NCI-H82 treated with DMSO at 0.1 percent for 48 hours (cell line): ENCODE data around the gene DNAH2.

ENCODE experiments used
- DNase-seq: peaks from one replicate; lab custom pipeline; 2025; ENCODE audit not compliant: unreplicated experiment; lab: John Stamatoyannopoulos, UW

The DNAH2 gene, protein sequence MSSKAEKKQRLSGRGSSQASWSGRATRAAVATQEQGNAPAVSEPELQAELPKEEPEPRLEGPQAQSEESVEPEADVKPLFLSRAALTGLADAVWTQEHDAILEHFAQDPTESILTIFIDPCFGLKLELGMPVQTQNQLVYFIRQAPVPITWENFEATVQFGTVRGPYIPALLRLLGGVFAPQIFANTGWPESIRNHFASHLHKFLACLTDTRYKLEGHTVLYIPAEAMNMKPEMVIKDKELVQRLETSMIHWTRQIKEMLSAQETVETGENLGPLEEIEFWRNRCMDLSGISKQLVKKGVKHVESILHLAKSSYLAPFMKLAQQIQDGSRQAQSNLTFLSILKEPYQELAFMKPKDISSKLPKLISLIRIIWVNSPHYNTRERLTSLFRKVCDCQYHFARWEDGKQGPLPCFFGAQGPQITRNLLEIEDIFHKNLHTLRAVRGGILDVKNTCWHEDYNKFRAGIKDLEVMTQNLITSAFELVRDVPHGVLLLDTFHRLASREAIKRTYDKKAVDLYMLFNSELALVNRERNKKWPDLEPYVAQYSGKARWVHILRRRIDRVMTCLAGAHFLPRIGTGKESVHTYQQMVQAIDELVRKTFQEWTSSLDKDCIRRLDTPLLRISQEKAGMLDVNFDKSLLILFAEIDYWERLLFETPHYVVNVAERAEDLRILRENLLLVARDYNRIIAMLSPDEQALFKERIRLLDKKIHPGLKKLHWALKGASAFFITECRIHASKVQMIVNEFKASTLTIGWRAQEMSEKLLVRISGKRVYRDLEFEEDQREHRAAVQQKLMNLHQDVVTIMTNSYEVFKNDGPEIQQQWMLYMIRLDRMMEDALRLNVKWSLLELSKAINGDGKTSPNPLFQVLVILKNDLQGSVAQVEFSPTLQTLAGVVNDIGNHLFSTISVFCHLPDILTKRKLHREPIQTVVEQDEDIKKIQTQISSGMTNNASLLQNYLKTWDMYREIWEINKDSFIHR (N-terminal part only)

DNA sequence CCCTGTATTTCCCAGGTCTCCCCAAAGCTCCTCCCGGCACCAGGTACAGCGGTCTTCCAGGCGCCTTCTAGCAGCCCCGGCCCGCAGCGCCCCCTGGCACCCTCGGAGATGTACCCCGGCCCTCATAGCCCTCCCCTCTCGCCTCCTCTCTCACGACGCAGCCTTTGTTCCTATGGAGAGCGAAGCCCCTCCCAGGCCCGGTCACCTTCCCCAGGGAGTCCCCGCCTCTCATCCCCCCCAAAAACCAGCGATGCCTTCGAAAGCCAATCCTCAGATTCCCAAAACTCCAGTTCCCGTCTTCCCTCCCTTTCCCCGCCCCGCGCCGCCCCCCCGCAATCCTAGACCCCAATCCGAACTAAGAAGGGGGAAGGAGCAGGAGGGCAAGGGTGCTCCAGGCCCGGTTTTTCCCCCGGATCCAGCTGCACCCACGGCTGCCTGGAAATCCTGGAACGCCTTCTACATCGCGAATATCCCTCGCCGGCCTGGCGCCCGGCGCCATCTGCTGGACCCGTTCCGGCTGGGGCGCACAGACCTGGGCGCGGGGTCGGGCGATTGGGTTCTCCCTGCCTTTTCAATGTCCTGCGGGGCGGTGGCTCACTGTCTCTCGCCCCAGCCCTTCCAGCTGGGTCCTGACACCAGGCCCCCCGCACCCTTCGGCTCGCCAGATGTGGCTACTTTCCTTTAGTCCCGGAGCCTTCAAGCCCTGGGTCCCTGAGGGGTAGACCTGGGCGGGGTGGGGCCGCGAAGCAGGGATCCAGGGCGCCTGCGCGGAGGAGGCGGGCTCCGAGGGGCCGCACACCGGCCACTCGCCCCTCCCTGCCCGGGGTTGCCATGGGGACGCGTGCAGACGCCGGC lies at the start of gene DNAH2:
TSS of gene DNAH2 (plus strand) at position 844 of the 855 bp plus-strand sequence. CDS start 1,991 bp downstream, outside the sequence.
- DNase-seq = peak; percentile 98

DNA sequence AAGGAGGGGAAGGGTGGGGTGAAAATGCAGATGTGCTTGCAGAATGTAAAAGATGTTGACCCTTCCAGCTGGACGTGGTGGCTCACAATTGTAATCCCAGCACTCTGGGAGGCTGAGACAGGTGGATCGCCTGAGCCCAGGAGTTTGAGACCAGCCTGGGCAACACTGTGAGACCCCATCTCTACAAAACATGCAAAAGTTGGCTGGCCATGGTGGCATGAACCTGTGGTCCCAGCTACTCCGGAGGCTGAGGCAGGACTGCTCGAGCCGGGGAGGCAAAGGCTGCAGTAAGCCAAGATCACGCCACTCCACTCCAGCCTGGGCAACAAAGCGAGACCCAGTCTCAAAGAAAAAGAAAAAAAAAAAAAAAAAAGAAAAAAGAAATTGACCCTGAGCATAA lies 49.1 kb upstream of the DNAH2 start:
- DNase-seq = no peak

DNA sequence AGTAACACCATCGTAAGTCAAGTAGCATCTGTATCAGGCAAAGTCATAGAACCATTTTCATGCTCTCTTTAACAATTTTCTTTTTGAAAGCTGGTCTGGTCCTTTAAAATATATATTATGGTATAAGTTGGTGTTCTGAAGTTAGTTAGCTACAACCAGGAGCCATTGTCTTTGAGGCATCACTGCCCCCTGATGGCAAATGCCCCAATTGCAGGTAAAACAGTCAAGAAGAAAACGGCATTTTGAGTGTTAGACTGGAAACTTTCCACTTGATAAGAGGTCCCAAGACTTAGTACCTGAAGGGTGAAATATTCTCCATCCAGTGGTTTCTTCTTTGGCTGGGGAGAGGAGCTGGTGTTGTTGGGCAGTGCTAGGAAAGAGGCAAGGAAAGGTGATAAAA lies 44.3 kb upstream of the DNAH2 start:
- DNase-seq = no peak

DNA sequence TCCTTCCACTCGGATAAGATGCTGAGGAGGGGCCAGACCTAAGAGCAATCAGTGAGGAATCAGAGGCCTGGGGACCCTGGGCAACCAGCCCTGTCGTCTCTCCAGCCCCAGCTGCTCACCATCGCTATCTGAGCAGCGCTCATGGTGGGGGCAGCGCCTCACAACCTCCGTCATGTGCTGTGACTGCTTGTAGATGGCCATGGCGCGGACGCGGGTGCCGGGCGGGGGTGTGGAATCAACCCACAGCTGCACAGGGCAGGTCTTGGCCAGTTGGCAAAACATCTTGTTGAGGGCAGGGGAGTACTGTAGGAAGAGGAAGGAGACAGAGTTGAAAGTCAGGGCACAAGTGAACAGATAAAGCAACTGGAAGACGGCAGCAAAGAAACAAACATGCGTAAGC lies 42.6 kb upstream of the DNAH2 start:
- DNase-seq = no peak

DNA sequence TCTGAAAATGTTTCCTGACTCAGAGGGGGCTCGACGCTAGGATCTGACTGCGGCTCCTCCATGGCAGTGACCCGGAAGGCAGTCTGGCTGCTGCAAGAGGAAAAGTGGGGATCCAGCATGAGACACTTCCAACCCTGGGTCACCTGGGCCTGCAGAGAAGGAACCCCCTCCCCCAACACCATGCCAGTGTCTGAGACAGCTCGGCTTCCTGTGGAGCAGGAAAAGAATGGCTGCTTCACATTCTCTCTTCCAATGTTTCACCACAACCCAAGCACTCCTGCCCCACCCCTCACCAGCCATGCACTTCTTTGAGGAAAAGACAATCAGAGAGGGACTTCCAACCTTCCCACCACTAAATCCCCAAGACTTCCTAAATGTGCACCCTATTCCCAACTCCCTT lies 41.0 kb upstream of the DNAH2 start:
- DNase-seq = no peak

DNA sequence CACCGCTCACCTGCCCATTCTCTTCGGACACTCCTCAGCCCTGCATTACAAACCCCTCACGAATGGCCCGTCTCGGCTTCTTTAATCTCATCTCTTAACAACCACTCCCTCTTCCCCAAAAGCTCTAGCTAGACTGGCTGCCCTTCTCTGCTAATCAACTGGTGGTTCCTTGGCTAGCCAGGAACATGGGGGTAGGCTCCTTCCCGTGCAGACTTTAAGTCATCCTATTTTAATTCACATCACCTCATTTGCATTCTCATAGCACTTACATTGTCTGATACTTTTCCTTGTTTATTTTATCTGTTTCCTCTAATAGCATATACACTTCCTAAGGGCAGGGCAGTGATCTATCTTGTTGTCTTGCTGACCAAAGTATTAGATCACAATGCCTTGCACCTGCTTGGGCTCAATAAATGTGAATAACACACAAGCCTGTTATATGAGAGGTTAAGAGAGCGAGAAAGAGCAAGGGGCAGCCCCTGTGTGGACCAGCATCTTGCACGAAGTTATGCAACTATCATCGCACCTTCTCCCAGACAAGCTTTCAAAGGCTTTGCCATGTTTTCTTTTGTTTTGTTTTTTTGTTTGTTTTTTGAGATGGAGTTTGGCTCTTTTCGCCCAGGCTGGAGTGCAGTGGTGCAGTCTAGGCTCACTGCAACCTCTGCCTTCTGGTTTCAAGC lies 40.0 kb upstream of the DNAH2 start:
- DNase-seq = no peak

DNA sequence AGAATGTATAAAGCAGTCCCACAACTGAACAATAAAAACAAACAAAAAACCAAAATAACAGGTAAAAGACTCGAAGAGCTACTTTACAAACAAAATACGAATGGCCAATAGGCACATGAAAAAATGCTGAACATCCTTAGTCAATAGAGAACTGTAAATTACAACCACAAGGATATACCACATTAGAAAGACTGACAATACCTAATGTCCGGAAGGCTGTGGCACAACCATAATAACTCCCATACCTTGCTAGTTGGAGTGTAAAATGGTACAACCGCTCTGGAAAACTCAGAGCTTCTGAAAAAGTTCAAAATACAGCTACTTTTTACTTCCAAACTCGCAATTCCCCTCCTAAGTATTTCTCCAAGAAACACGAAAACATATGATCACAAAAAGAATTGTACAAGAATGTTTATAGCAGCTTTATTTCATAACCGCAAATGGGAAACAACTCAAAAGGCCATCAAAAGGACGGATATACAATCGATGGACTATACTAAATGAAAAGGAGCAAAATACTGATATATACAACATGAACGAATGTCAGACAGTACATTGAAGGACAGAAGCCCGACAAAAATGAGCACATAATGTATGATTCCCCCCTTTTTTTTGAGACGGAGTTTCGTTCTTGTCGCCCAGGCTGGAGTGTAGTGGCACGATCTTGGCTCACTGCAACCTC lies 32.6 kb upstream of the DNAH2 start:
- no peak for DNase-seq

DNA sequence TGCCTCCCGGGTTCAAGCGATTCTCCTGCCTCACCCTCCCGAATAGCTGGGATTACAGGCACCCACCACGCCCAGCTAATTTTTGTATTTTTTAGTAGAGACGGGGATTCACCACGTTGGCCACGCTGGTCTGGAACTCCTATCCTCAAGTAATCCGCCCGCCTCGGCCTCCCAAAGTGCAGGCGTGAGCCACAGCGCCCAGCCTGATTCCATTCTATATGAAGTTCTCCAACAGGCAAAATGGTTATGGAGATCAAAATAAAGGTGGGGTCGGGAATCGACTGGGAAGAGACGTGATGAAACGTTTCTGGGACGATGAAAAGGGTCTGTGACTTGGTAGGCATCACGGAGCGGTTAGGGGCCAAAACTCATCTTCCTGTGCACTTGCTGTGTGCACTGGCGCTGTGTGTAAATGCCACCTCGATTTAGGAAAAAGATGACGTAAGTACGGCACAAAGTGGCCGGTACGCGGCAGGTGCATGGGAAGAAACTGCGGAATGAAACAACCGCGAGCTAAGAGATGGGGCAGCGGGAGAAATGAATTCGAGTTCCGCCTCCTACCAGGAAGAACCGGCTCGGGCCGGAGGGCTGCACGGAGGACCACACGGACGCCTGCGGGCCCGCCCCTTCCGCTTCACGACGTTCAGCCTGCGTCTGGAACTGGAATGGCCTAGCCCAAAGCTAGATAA lies 31.9 kb upstream of the DNAH2 start:
- DNase-seq = peak; percentile 96

DNA sequence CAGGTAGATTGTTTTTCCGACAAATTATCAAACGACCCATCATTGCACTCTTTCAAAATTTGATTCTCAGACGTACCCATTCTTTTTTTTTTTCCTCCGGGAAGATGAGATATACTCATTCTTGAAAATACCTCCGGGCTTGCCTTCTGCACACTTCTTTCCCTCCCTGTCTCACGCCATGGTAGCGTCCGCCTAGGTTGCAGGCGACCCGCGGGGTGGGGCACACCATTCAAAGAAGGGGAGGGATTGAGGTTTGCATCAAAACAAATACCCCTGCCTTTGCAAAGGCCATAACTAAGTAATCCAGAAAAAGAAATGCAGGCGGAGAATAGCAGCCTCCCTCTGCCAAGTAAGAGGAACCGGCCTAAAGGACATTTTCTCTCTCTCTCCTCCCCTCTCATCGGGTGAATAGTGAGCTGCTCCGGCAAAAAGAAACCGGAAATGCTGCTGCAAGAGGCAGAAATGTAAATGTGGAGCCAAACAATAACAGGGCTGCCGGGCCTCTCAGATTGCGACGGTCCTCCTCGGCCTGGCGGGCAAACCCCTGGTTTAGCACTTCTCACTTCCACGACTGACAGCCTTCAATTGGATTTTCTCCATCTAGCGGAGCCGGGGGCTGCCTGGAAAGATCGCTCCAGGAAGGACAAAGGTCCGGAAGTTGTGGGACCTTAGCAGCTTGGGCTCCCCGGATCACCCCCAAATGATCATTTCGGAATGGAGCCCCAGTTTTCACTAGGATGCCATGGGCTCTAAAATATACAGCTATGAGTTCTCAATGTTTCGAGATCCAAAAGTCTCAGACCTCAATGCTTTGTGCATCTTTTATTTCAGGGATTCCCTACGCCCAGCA lies 31.1 kb upstream of the DNAH2 start:
- peak; percentile 96 for DNase-seq

DNA sequence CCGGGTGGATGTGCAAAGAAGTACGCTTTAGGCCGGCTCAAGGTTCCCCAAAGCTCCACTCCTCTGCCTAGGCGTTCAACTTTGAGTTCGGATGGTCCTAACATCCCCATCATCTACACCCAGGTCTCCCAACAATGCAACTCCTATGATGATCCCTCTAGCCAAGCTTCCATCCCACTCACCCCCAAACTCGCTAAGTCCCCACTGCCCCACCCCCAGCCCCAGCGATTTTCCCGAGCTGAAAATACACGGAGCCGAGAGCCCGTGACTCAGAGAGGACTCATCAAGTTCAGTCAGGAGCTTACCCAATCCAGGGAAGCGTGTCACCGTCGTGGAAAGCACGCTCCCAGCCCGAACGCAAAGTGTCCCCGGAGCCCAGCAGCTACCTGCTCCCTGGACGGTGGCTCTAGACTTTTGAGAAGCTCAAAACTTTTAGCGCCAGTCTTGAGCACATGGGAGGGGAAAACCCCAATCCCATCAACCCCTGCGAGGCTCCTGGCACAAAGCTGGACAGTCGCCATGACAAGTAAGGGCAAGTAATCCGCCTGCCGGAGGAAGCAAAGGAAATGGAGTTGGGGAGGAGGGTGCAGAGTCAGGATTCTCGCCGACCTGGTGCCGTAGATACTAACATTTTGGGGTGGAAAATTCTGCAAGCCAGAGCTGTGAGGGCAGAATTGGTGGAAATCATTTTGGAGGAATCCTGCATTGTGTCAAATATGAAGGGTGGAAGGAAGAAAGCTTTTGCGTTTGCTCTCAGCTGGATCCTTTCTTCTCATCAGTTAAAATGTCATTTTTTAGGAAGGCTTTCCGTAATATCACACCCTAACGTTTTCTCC lies 30.3 kb upstream of the DNAH2 start, which contains the start of gene TP53:
TSS of gene TP53 (minus strand) at position 419 of the 836 bp plus-strand sequence. CDS start 10,896 bp downstream, outside the sequence.
- peak; percentile 96 for DNase-seq

DNA sequence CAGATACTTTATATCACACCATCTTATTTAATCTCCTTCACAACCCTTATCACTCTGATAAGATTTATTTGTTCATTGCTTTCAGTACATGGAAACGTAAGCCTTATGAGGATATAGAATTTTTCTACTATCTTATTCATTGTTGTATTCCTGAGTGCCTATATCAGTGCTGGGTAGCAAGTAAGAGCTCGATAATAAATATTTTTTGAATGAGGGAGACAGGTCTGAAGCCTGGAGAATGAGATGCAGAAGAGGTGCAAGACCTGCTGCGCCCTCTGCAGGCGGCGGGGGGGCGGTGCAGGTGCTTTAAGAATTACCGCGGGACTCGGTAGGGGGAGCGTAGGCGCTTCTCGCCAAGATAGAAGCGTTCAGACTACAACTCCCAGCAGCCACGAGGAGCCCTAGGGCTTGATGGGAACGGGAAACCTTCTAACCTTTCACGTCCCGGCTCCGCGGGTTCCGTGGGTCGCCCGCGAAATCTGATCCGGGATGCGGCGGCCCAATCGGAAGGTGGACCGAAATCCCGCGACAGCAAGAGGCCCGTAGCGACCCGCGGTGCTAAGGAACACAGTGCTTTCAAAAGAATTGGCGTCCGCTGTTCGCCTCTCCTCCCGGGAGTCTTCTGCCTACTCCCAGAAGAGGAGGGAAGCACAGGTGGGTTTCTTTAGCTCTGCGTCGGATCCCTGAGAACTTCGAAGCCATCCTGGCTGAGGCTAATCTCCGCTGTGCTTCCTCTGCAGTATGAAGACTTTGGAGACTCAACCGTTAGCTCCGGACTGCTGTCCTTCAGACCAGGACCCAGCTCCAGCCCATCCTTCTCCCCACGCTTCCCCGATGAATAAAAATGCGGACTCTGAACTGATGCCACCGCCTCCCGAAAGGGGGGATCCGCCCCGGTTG lies 29.4 kb upstream of the DNAH2 start, which contains the start of gene WRAP53:
TSS of gene WRAP53 (plus strand) at position 570 of the 900 bp plus-strand sequence. CDS start at position 742, 172 bp downstream.
- DNase-seq = peak; percentile 99

DNA sequence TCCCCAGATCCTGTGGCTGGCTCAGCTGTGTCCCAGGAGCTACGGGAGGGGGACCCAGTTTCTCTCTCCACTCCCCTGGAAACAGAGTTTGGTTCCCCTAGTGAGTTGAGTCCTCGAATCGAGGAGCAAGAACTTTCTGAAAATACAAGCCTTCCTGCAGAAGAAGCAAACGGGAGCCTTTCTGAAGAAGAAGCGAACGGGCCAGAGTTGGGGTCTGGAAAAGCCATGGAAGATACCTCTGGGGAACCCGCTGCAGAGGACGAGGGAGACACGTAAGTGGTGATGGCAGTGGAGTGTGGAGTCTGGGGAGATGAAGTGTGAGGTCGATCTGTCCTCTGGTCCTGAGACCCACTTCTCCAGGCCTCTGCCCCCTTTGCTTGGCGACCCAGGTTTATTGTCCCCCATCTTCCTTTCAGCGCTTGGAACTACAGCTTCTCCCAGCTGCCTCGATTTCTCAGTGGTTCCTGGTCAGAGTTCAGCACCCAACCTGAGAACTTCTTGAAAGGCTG lies 28.7 kb upstream of the DNAH2 start:
- no peak for DNase-seq

DNA sequence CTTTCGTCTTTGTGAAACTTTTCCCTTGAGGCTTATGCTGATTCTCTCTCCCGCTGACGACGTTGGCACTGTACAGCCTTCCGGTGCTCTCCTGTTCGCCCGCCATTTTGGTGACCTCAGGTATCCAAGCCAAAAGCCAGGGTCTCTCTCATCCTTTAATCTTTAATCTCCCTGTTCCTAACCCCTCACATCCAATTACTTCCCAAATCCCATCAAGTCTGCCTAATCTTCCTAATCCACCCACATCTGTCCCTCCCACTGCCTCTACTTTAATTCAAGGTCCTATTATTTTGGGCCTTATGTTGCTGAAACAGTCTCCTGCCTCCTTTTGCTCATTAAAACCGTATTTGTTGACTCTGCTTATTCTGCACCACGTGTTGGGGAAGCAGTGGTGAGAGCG lies 22.0 kb upstream of the DNAH2 start:
- peak; percentile 100 for DNase-seq

DNA sequence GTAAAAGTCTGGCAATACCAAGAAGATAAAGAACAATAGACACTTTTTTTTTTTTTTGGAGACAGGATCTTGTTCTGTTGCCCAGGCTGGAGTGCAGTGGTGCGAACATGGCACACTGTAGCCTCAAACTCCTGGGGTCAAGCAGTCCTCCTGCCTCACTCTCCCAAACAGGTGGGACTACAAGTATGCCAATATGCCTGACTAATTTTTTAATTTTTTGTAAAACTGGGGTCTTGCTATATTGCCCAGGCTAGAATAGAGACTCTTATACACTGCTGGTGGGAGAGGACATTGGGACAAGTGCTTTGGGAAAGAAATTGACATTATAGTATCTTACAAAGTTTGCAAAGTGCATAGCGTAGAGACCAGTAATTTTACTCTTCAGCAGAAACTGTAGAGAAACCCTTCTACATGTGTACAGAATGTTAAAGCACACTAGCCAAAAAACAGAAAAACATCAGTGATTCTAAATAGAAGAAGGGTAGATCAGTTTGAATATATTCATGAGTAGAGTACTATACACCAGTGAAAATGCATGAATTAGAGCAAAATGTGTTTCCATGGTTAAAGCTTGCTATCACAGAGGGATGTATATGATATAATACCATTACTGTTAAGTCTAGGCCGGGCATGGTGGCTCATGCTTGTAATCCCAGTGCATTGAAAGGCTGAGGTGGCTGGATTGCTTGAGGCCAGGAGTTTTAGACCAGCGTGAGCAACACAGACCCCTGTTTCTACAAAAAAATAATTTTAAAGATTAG lies 19.5 kb upstream of the DNAH2 start:
- no peak for DNase-seq

DNA sequence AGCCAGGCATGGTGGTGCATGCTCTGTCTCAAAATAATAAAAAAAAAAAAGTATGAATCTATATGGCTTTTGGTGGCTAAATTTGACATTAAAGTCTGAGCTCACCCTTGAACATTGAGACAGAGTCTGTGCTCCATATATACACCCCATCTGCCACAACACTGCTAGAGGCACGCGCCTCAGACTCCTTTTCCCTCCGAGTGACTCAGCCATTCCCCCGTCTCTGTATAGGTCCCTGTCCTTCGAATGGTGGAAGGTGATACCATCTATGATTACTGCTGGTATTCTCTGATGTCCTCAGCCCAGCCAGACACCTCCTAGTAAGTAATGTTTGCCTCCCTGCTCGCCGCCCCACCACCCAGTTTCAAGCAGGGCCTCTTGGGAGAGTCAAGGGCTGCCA lies 17.0 kb upstream of the DNAH2 start:
- DNase-seq = no peak
